NCI-H128 (cell line): ENCODE results near the gene KHDC3L.

Experiments used
- DNase-seq: peaks from one replicate; lab custom pipeline; 2025; ENCODE audit not compliant: unreplicated experiment; lab: John Stamatoyannopoulos, UW

The KHDC3L gene

DNA sequence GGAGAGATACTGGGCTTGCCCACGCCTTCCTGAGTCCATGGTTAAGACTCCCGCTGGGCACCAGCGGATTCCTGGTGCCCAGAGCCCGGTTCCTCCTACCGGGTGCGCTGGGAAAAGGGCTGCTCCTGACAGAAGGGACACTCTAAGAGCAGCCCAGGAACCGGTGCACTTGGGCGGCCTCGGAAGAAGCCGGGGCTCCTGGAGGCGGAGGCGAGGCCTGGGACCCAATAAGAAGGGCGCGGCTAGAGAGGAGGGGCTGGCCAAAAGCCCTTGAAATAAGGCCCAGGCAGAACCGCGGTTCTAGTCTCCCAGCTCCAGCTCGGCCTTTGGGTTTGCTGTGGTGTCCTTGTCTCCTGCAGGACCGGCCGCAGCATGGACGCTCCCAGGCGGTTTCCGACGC lies at the start of gene KHDC3L:
KHDC3L (plus strand) TSS at position 301 of the 400 bp plus-strand sequence; CDS start at position 373, 72 bp downstream.
- DNase-seq: no peak

- no peak for DNase-seq
Observed at GRCh38 chr6:73314577-73315492, 47.6 kb upstream of the KHDC3L start.

DNA sequence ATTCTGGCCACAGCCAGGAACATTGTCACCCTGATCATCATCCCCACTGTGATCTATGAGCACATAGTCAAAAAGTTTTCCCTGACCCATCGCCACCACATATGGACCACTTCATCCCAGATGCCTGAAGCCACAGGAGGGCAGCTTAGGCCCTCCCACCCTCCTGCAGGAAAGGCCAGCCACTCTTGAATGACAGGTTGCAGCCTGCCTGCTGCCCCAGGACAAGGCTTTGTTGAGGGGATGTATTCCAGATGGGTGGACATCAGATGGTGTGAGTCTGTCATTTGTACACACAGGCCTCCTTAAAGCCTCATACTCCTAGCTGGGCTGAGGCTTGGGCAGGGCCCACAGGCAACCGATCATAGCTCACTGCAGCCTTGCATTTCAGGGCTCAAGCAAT lies 39.1 kb upstream of the KHDC3L start:
- no peak for DNase-seq

- no peak for DNase-seq
Observed at GRCh38 chr6:73325656-73326055, 36.8 kb upstream of the KHDC3L start.

GRCh38 chr6:73328790-73329189 lies 33.7 kb upstream of the KHDC3L start:
- no peak for DNase-seq

DNA sequence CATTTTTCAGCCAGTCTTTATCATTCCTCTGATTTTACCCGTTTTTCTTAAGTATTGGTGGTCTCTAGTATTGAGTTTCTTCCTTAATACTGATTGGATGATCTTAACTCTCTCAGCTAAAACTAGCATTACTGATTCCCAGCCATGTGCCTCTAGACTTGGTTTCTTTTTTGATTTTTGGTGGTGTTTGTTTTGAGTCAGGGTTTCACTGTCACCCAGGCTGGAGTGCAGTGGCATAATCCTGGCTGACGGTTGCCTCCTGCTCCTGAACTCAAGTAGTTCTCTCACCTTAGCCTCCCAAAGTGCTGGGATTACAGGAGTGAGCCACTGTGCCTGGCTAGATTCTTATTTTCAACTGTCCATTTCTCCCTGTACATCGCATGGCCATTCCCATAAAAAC lies 33.3 kb upstream of the KHDC3L start:
- DNase-seq: no peak

GRCh38 chr6:73339340-73339739 lies 23.1 kb upstream of the KHDC3L start:
- DNase-seq: no peak

DNA sequence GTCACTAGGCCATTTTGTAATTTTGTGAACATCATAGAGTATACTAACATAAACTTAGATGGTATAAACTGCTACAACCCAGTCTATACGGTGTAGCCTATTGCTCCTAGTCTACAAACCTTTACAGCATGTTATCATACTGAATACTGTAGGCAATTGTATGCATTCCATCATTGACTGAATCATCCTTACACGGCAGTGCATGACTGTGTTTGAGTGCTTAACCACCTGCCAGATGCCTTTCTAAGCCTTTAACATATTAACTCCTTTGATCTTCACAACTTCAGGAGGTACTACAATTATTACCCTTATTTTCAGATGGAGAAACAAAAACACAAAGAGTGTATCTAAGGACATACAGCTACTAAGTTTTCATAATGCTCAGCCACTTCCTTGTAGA lies 22.4 kb upstream of the KHDC3L start:
- DNase-seq: no peak

- DNase-seq: no peak
Observed at GRCh38 chr6:73341335-73341734, 21.1 kb upstream of the KHDC3L start.

DNA sequence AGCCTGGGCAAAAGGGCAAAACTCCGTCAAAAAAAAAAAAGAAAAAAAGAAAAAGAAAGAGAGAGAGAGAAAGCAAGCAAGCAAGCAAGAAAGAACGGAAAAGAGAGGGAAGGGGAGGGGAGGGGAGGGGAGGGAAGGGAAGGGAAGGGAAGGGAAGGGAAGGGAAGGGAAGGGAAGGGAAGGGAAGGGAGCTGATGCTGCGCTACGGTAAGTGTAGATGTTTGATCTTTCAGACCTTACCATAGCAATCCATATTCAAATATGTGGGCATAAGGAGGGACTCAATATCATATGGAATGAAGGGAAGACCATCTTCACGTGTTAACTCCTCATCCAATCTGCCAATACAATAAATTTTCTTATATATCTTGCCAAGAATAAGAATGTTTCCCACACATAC lies 20.3 kb upstream of the KHDC3L start:
- DNase-seq: no peak

GRCh38 chr6:73343164-73343563 lies 19.3 kb upstream of the KHDC3L start:
- no peak for DNase-seq

DNA sequence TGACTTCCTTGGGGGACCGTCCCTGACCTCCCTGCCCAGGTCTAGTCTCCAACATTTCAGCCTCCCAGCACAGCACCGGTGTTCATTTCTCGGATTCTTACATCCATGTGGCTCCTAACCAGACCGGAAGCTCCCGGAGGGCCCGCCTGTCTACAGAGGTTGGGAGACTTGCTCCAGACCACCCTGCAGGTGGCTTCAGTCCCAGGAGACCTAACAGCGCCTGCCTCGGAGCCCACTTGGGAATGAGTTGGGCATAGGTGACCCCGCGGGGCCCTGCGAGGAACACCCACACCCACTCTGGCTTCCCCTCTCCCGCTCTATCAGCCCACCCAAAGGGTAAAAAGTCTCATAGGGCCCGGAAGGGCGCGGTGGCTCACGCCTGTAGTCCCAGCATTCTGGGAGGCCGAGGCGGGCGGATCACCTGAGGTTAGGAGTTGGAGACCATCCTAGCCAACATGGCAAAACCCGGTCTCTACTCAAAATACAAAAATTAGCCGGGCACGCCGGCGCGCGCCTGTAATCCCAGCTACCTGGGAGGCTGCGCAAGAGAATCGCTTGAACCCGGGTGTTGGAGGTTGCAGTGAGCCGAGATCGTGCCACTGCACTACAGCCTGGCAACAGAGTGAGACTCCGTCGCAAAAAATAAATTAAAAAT lies 13.8 kb upstream of the KHDC3L start:
- DNase-seq: no peak

DNA sequence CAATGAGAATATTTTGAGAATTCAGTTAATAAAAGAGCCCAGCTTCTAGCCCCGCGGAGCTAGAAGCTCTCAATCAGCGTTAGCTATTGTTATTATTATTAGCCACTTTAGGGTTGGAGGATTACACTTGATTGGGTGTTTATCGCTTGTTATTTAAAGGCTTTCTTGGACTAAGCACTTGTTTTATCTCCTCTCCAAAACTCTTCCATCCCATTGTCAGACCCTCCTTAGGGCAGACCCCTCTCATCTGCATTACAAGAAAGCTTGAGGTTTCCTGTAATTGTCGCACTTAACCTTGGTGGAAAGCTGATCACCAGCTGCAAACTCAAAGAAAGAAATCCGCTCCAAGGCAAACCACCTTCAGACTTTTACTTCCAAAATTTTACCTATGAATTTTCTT lies 13.1 kb upstream of the KHDC3L start:
- no peak for DNase-seq

DNA sequence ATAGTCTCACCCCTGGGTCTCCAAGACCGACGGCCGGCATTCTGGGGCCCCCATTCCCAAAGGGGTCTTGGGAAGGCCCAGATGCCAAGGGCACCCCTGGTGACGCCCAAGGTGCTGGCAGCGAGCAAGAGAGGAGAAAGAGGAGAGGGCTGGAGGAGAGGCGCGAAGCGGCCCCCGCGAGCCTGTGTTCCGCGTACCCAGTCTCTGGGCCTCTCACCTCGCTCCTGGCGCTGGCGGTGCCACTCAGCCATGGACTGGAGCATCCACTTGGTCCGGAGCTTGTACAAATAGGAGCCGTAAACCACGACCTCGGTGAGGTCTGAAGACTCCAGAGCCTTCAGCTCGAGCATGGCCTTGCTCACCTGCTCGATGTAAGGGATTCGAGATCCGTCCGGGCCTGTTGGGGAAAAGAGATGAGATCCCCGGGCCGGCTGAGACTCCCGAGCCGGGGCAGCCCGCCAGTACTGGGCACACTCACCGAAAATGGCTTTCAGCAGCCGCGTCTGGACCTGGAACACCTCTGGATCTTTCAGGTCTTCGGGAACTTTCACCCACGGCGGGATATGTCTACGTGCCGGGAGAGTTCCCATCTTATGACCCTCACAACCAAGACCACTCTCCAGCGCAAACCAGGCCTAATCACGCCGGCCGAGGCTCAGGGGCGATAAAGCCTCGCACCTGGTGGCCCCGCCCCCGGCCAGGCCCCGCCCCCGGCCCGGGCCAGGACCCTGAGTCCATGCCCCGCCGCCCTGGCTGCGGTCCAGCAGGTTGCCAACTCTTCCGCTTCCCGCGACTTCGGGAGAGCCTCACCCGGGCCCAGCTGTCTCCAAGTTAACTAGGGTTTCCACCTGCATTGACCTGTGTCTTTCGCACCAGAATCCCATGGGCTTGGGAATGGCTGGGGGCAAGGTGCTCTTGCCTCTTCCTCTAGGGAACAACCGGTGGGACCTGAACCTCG lies 8.5 kb upstream of the KHDC3L start, which contains the start of gene DPPA5:
DPPA5 (minus strand) TSS at position 641 of the 958 bp plus-strand sequence; CDS start at position 590, 51 bp downstream.
- DNase-seq: no peak

GRCh38 chr6:73362869-73363536 lies 545 bp downstream of the KHDC3L start:
- DNase-seq: no peak

GRCh38 chr6:73363537-73363875 lies 1.0 kb downstream of the KHDC3L start:
- DNase-seq: no peak

DNA sequence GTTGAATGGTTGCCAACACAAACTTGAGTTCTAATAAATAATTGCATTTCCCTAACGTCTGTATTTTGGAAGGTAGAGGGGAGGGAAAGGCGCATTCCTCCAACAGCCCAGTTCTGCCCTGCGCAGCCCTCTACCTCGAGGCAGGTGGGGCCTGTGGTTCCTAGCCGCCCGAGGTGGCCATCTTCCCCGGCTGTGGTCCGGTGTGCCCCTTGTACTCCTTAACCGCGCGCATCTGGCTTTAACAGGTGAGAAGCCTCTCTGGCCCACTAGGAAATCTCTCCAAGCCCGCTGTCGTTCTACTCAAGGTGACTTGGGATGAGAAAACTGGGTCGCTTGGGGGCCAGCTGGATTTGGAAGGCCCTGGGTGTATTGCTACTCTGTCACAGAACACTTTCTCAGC lies 1.7 kb downstream of the KHDC3L start:
- no peak for DNase-seq

- DNase-seq: no peak
Observed at GRCh38 chr6:73364549-73364948, 2.1 kb downstream of the KHDC3L start.

DNA sequence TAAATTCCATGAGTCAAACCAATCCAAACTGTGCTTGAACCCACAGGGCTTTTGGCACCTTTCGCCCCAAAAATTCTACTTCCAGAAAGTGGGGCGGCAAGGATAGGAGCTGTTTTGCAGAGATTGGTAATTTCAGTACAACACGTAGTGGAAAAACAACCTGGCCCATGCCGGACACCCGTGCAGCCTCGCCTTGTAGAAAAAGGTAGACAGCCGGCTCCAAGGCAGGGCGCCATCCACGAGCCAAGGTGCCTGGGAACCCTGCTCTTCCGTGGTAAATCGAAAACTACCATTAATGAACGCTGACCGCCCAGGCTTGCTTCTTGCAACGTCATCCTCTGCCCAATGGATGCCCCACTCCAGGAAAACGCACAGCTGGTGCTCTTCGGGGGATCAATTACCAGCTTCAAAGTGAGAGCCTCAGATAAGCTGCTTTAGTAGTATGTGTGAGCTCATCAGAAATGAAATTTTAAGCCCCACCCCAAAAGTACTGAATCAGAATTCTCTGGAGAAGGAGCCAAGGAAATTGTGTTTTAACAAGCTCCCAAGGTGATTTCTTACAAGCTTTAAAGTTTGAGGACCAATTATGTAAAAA lies 5.4 kb downstream of the KHDC3L start:
- no peak for DNase-seq

DNA sequence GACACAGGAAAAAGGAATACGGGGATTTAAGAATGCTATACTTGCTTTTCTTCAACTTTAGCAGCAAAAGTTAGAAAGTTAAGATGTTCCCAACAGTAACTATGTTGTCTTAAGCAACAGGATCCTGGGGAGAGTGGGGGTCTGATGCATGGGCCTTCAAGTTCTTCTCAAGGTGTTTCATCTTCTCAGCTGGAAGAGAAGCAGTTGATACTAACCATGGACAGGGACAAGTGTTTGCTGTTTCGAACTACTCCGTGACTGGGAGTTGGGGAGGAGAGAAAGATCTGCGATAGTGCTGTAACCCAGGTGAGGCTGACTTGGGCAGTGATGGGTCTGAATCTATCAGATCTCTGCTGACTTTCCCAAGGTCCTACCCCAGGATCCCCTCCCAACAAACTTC lies 6.2 kb downstream of the KHDC3L start:
- DNase-seq: no peak
